HCT116 (cell line): Measurements from ENCODE around the gene OCA2. TPM values are rescaled to one million over a fixed set of nuclear protein-coding genes. Genes with fewer than 3 reads are reported as not detected.

ENCODE experiments used
- ATAC-seq: fragments of 200-7000 bp; cut with Tn5 transposase; 2 replicates; pipeline ENCODE4 v1.9.1; 2020; ENCODE audit warnings: mild to moderate bottlenecking, moderate library complexity
- BruUV-seq: library from RNA; stranded (reverse); fragments of 400-500 nt; replicated peaks from 2 replicates; lab custom pipeline; 2021; lab: Mats Ljungman, UMichigan
- CTCF ChIA-PET: fragments of 300-600 bp; sonication (Branson Sonifier 250); formaldehyde crosslinking; loops from one replicate; lab custom pipeline; 2021; ENCODE audit warnings: antibody characterized with exemption; lab: Charles Lee
- POLR2A ChIA-PET: fragments of 300-600, 350-600 bp; sonication (Branson Sonifier 250); formaldehyde crosslinking; loops from one replicate; lab custom pipeline; 2021; ENCODE audit warnings: antibody characterized with exemption; lab: Charles Lee
- RAD21 ChIA-PET, 2 experiments: fragments of 300-600 bp; sonication (Branson Sonifier 250); formaldehyde crosslinking; loops; one replicate each; lab custom pipeline; 2023; ENCODE audit warnings: low total read pairs in 2 of 2; ENCODE audit not compliant: uncharacterized antibody in 2 of 2, unreplicated experiment in 2 of 2, low non-redundant PET in 1 of 2; lab: Charles Lee
- DNase-seq: peaks from one replicate; pipeline ENCODE4 v3.0.0-alpha.2; 2010; ENCODE audit warnings: low read depth, low spot score
- H2AFZ ChIP-seq: fragments of 200-600 bp; shearing (Covaris generic), sonication (generic); 2 replicates; pipeline ENCODE4 v1.6.1; 2017; ENCODE audit warnings: low read depth, mixed run types, mixed read lengths, antibody characterized with exemption, low read length; ENCODE audit not compliant: poor library complexity, severe bottlenecking
- H3K27ac ChIP-seq: 2 replicates; pipeline ENCODE4 v1.5.1; 2012; ENCODE audit warnings: low read depth, low read length
- H3K27me3 ChIP-seq: fragments of 200-600 bp; sonication (generic); 2 replicates; pipeline ENCODE4 v1.6.1; 2016; ENCODE audit warnings: mixed run types, low read length, mixed read lengths; ENCODE audit not compliant: insufficient read depth
- H3K36me3 ChIP-seq, 2 experiments: fragments of 200-500 bp in 1 of 2; fragments of 200-600 bp in 1 of 2; sonication (Bioruptor generic) in 1 of 2; sonication (generic) in 1 of 2; 2 replicates each; pipeline versions ENCODE4 v1.5.1 to v1.6.1; 2014 to 2016; ENCODE audit warnings: low read length in 2 of 2, inconsistent platforms in 1 of 2, mixed read lengths in 1 of 2, mixed run types in 1 of 2; ENCODE audit not compliant: insufficient read depth in 2 of 2, control insufficient read depth in 1 of 2
- H3K4me1 ChIP-seq, 2 experiments: fragments of 200-600 bp in 1 of 2; sonication (generic) in 1 of 2; 2 replicates each; pipeline versions ENCODE4 v1.5.1 to v1.6.1; 2012 to 2017; ENCODE audit warnings: low read length in 2 of 2, inconsistent platforms in 1 of 2, mild to moderate bottlenecking in 1 of 2, mixed read lengths in 1 of 2, mixed run types in 1 of 2, moderate library complexity in 1 of 2; ENCODE audit not compliant: insufficient read depth in 2 of 2, control insufficient read depth in 1 of 2
- H3K4me2 ChIP-seq: fragments of 200-600 bp; sonication (generic); 2 replicates; pipeline ENCODE4 v1.6.1; 2017; ENCODE audit warnings: mixed run types, low read length, mixed read lengths
- H3K4me3 ChIP-seq, 2 experiments: fragments of 200-600 bp in 1 of 2; sonication (generic) in 1 of 2; replicated peaks in 1 of 2; 2 replicates each; pipeline ENCODE4 v1.5.1; 2011 to 2016; ENCODE audit warnings: low read length in 2 of 2, control low read depth in 1 of 2, low read depth in 1 of 2, mild to moderate bottlenecking in 1 of 2, mixed read lengths in 1 of 2, mixed run types in 1 of 2
- H3K79me2 ChIP-seq: fragments of 200-600 bp; sonication (generic); 2 replicates; pipeline ENCODE4 v1.6.1; 2017; ENCODE audit warnings: mild to moderate bottlenecking, mixed run types, low read length, moderate library complexity, mixed read lengths; ENCODE audit not compliant: insufficient read depth
- H3K9ac ChIP-seq: fragments of 200-600 bp; sonication (generic); 2 replicates; pipeline ENCODE4 v1.6.1; 2016; ENCODE audit warnings: low read length, mixed read lengths
- H3K9me2 ChIP-seq: fragments of 200-600 bp; sonication (generic), shearing (Covaris generic); 2 replicates; pipeline ENCODE4 v1.6.1; 2017; ENCODE audit warnings: mixed run types, mild to moderate bottlenecking, moderate library complexity; ENCODE audit not compliant: insufficient read depth
- H3K9me3 ChIP-seq, 2 experiments: fragments of 200-500 bp in 1 of 2; fragments of 200-600 bp in 1 of 2; sonication (Bioruptor generic) in 1 of 2; sonication (generic) in 1 of 2; 2 replicates each; pipeline ENCODE4 v1.6.1; 2014 to 2017; ENCODE audit warnings: low read length in 2 of 2, mixed read lengths in 2 of 2, inconsistent platforms in 1 of 2, low read depth in 1 of 2, mild to moderate bottlenecking in 1 of 2, mixed run types in 1 of 2, moderate library complexity in 1 of 2; ENCODE audit not compliant: control insufficient read depth in 1 of 2, insufficient read depth in 1 of 2
- H4K20me1 ChIP-seq: fragments of 200-600 bp; sonication (generic), shearing (Covaris generic); 2 replicates; pipeline ENCODE4 v1.6.1; 2017; ENCODE audit warnings: mixed run types, mild to moderate bottlenecking, moderate library complexity; ENCODE audit not compliant: insufficient read depth
- ATF3 ChIP-seq: IDR thresholded peaks from 2 replicates; pipeline ENCODE4 v1.6.1; 2012
- CBX3 ChIP-seq: IDR thresholded peaks from 2 replicates; pipeline ENCODE4 v1.6.1; 2012; ENCODE audit warnings: low read depth
- CTCF ChIP-seq, 3 experiments: fragments of 200-600 bp in 1 of 3; sonication (generic) in 1 of 3; IDR thresholded peaks in 2 of 3; conservative IDR thresholded peaks in 1 of 3; 2 replicates each; pipeline ENCODE4 v1.5.1; 2012 to 2017; ENCODE audit warnings: low read depth in 2 of 3, low read length in 2 of 3, antibody characterized with exemption in 1 of 3, borderline replicate concordance in 1 of 3, control low read depth in 1 of 3, mild to moderate bottlenecking in 1 of 3, mixed read lengths in 1 of 3, mixed run types in 1 of 3, moderate library complexity in 1 of 3; ENCODE audit not compliant: insufficient read depth in 1 of 3
- EGR1 ChIP-seq: IDR thresholded peaks from 2 replicates; pipeline ENCODE4 v1.6.1; 2012; ENCODE audit warnings: low read depth
- ELF1 ChIP-seq: IDR thresholded peaks from 2 replicates; pipeline ENCODE4 v1.6.1; 2012; ENCODE audit warnings: low read depth, borderline replicate concordance
- EZH2phosphoT487 ChIP-seq: fragments of 200-600 bp; IDR thresholded peaks from 2 replicates; pipeline ENCODE4 v1.6.1; 2018; ENCODE audit warnings: antibody characterized with exemption, borderline replicate concordance
- FOSL1 ChIP-seq: IDR thresholded peaks from 2 replicates; pipeline ENCODE4 v1.6.1; 2012; ENCODE audit warnings: low read depth
- MAX ChIP-seq: IDR thresholded peaks from 2 replicates; pipeline ENCODE4 v1.6.1; 2012
- POLR2A ChIP-seq: IDR thresholded peaks from 2 replicates; pipeline ENCODE4 v1.7.0; 2011; ENCODE audit warnings: borderline replicate concordance; ENCODE audit not compliant: insufficient read depth, insufficient read length; ENCODE audit errors: extremely low read depth
- POLR2AphosphoS5 ChIP-seq: IDR thresholded peaks from 2 replicates; pipeline ENCODE4 v1.6.1; 2011; ENCODE audit warnings: mild to moderate bottlenecking, low read depth, low read length, moderate library complexity
- RAD21 ChIP-seq: IDR thresholded peaks from 2 replicates; pipeline ENCODE4 v1.6.1; 2012; ENCODE audit warnings: low read depth, mild to moderate bottlenecking
- SP1 ChIP-seq: IDR thresholded peaks from 2 replicates; pipeline ENCODE4 v1.6.1; 2012; ENCODE audit warnings: low read depth
- SRF ChIP-seq: IDR thresholded peaks from 2 replicates; pipeline ENCODE4 v1.6.1; 2012; ENCODE audit warnings: low read depth
- TCF7L2 ChIP-seq: IDR thresholded peaks from 2 replicates; pipeline ENCODE4 v1.7.0; 2011; ENCODE audit warnings: borderline replicate concordance, inconsistent platforms; ENCODE audit not compliant: insufficient read depth, insufficient read length; ENCODE audit errors: extremely low read depth
- YY1 ChIP-seq: IDR thresholded peaks from 2 replicates; pipeline ENCODE4 v1.6.1; 2011; ENCODE audit warnings: low read length, low read depth, moderate library complexity, mild to moderate bottlenecking; ENCODE audit not compliant: insufficient replicate concordance; ENCODE audit errors: extremely low read depth
- ZBTB33 ChIP-seq: IDR thresholded peaks from 2 replicates; pipeline ENCODE4 v1.6.1; 2011; ENCODE audit warnings: mild to moderate bottlenecking, low read length, moderate library complexity; ENCODE audit not compliant: insufficient replicate concordance; ENCODE audit errors: extremely low read depth
- ZFX ChIP-seq: fragments of 450-650 bp; IDR thresholded peaks from 2 replicates; pipeline ENCODE4 v1.6.1; 2017
- intact Hi-C: fragments of 100-400 bp; cut with micrococcal nuclease; formaldehyde crosslinking; loops from 2 replicates; pipeline ENCODE4 v1.10.0; 2022
- total RNA-seq: library from RNA; stranded (reverse); gene quantifications from one replicate; pipeline ENCODE4 v1.2.1, GENCODE V29; 2021; ENCODE audit not compliant: unreplicated experiment

Gene OCA2
- total RNA-seq, 1 experiment from 2014 or later, result not detected

GRCh38 chr15:27878841-27879240, 220.3 kb downstream of the OCA2 start:
- intact Hi-C loops, result no loop called here
- Histone ChIP-seq H2AFZ (no peak overlapping the region), H4K20me1 (no peaks in the 10 kb centered on the region), H3K27me3 (no peaks in the 10 kb centered on the region), H3K27ac (no peak overlapping the region), H3K9me2 (no peaks in the 10 kb centered on the region), H3K4me3 (no peak overlapping the region), H3K79me2 (no peaks in the 10 kb centered on the region), H3K4me2 (no peak overlapping the region), H3K4me1 (no peaks in the 10 kb centered on the region), H3K9ac (no peak overlapping the region), H3K36me3 (no peaks in the 10 kb centered on the region), H3K9me3 (peaks cover 8 to 32% of the 10 kb centered on the region in 2 experiments; a peak in 2 of 4 replicates)
- POLR2A ChIA-PET, result no interaction called here
- TF ChIP-seq TCF7L2, result no peak
- TF ChIP-seq POLR2AphosphoS5, result no peak
- TF ChIP-seq ZBTB33, result no peak
- no peak for TF ChIP-seq POLR2A
- no peak for TF ChIP-seq SP1
- TF ChIP-seq ATF3, result no peak
- no peak for TF ChIP-seq CTCF (IDR thresholded peaks at IDR 0.05 in 2 of 3, conservative IDR thresholded peaks at IDR 0.05 in 1 of 3; ENCODE audit: borderline replicate concordance in 1 of 3, insufficient read depth in 1 of 3, low read depth in 2 of 3, low read length in 2 of 3)
- TF ChIP-seq ELF1, result no peak
- no peak for TF ChIP-seq RAD21
- TF ChIP-seq YY1, result no peak
- TF ChIP-seq ZFX, result no peak
- TF ChIP-seq EGR1, result no peak
- no peak for TF ChIP-seq SRF
- TF ChIP-seq CBX3, result no peak
- TF ChIP-seq EZH2phosphoT487, result no peak
- TF ChIP-seq MAX, result no peak
- no peak for TF ChIP-seq FOSL1
- no peak for DNase-seq
- no peak for ATAC-seq
- RAD21 ChIA-PET, result no interaction called here
- no TSS peak for BruUV-seq
- CTCF ChIA-PET, result no interaction called here
